Activated CD4-positive, alpha-beta T cell treated with anti-CD3 and anti-CD28 coated beads, Interleukin-2, amount 10 ng/mL, durations not matched to agents 24 days and 14 days (primary cell): Measurements from ENCODE around the gene NTM. TPM values are rescaled to one million over a fixed set of nuclear protein-coding genes. Genes with fewer than 3 reads are reported as not detected.
"Not testable (repeated sequence)": the region's sequence is repeated elsewhere in the genome, so short reads cannot be mapped to it uniquely, and the experiment has no call there.

Source experiments
- DNase-seq: peaks from one replicate; pipeline ENCODE4 v3.0.0; 2022
- H3K27ac Mint-ChIP-seq: one replicate; pipeline ENCODE4 v1.8.0; 2022; ENCODE audit warnings: mild to moderate bottlenecking, mixed read lengths
- H3K27me3 Mint-ChIP-seq: one replicate; pipeline ENCODE4 v1.8.0; 2022; ENCODE audit warnings: mixed read lengths
- H3K36me3 Mint-ChIP-seq: one replicate; pipeline ENCODE4 v1.8.0; 2022; ENCODE audit warnings: low read depth, mild to moderate bottlenecking, mixed read lengths
- H3K4me1 Mint-ChIP-seq: one replicate; pipeline ENCODE4 v1.8.0; 2021; ENCODE audit warnings: mixed read lengths
- H3K4me3 Mint-ChIP-seq: one replicate; pipeline ENCODE4 v1.8.0; 2022; ENCODE audit warnings: mild to moderate bottlenecking, moderate library complexity, mixed read lengths
- H3K9me3 Mint-ChIP-seq: one replicate; pipeline ENCODE4 v1.8.0; 2021; ENCODE audit warnings: mixed read lengths
- intact Hi-C: fragments of 100-400 bp; cut with micrococcal nuclease; formaldehyde crosslinking; loops from one replicate; pipeline ENCODE4 v1.15.1; 2023
- total RNA-seq: library from RNA; stranded (reverse); gene quantifications from 2 replicates; pipeline ENCODE4 v1.2.3, GENCODE V29; 2022

The NTM gene
- total RNA-seq, 1 donor from 2014 or later = not detected

DNA sequence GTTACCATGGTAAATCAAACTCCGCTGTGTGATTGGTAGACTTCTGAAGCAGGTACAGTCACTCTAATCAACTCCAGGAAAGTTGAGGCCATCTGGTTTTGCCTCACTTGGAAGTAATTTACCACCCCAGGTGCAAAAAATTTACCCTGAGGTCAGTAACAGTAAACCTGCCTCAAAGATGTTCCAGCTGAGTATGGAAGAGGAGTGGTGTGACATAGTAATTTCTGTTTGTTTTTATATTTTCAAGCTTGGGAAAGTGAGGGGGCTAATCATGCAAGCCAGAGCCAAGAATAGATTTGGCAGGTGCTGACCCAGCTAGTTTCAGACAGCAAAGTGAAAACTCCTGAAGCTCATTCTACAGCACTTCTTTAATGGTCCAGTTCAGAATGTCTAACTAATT is 691.6 kb downstream of the NTM start:
- intact Hi-C loops = no loop called here
- Mint-ChIP-seq H3K4me3 (no peak overlapping the region), H3K4me1 (no peaks in the 10 kb centered on the region), H3K27ac (no peak overlapping the region), H3K27me3 (no peaks in the 10 kb centered on the region), H3K9me3 (no peaks in the 10 kb centered on the region), H3K36me3 (no peaks in the 10 kb centered on the region)
- no peak for DNase-seq

DNA sequence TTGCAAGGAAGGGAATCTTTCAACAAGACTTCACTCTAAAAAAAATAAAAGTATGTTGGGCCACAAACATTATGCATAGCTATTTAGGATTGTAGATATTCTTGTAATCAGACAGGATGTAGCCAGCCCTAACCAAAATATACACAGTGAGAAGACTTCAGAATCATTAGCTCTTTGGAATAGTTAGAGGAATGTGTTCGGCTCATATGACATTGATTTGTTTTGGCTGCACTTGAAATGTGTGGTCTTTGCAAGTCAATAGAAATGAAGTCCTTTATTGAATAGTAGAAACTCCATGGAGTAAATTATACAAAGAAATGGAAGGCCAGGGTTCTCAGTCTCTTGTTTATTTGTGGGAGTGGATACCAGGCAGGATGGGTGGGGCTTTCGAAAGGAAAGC is 692.1 kb downstream of the NTM start:
- intact Hi-C loops = no loop called here
- Mint-ChIP-seq H3K9me3 (no peaks in the 10 kb centered on the region), H3K36me3 (no peaks in the 10 kb centered on the region), H3K27ac (no peak overlapping the region), H3K4me3 (no peak overlapping the region), H3K4me1 (no peaks in the 10 kb centered on the region), H3K27me3 (no peaks in the 10 kb centered on the region)
- no peak for DNase-seq

DNA sequence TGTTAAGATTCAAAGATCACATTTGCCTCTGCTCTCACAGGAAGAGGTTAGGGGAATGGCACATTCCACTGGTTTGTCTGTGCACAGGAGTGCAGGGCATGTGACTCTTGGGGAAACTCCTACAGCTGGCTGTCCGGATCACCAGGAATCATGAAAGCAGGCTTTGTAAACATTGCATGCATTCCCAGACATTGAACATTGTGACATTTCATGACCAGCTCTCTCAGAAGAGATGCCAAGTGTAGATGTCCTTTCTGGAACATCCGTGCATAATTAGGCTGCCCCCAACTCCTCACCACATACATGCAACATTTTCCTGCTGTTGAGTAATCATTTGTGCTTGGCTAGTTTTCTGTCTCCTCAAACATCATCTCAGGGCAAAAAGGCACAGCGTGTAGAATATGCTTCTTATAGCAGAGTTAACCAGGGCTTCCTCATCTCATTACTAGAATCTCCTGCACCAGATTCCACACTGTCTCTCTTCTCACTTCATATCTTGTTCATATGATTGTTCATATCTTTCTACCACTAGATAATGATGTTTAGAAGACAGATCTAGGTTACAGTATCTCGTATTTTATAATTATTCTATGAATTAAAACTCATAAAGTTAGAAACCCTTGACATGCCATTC is 694.7 kb downstream of the NTM start:
- Mint-ChIP-seq H3K36me3 (no peaks in the 10 kb centered on the region), H3K4me3 (no peak overlapping the region), H3K27me3 (no peaks in the 10 kb centered on the region), H3K4me1 (no peaks in the 10 kb centered on the region), H3K9me3 (no peaks in the 10 kb centered on the region), H3K27ac (no peak overlapping the region)
- intact Hi-C loops = no loop called here
- no peak for DNase-seq

DNA sequence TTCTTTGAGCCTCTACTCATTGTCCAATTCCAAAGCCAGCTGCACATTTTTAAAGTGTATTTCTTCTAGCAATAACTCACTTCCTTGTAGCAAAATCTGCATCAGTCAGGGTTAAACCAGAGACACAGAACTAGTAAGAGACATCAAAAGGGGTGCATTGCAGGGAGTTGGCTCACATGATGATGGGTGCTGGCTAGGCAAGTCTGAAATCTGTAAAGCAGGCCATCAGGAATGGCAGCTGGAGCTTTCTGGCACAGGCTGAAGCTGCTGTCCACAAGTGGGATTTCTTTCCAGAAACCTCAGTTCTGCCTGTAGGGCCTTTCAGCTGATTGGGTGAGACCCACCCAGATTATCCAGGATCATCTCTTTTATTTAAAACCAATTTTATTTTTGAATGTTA is 698.1 kb downstream of the NTM start:
- Mint-ChIP-seq H3K9me3 (no peaks in the 10 kb centered on the region), H3K27ac (no peak overlapping the region), H3K36me3 (no peaks in the 10 kb centered on the region), H3K27me3 (no peaks in the 10 kb centered on the region), H3K4me3 (no peak overlapping the region), H3K4me1 (no peaks in the 10 kb centered on the region)
- no peak for DNase-seq
- intact Hi-C loops = no loop called here

DNA sequence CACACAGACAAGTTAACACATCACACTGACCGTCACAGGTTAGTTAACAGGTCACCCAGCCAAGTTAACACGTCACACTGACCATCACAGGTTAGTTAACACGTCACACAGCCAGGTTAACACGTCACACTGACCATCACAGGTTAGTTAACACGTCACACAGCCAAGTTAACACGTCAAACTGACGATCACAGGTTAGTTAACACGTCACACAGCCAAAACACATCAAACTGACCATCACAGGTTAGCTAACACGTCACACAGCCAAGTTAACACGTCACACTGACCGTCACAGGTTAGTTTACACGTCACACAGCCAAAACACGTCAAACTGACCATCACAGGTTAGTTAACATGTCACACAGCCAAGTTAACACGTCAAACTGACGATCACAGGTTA is 699.2 kb downstream of the NTM start:
- H3K4me1 Mint-ChIP-seq, intact Hi-C loops, H3K4me3 Mint-ChIP-seq, H3K36me3 Mint-ChIP-seq, H3K27me3 Mint-ChIP-seq, H3K27ac Mint-ChIP-seq, DNase-seq, H3K9me3 Mint-ChIP-seq: not testable (repeated sequence)

DNA sequence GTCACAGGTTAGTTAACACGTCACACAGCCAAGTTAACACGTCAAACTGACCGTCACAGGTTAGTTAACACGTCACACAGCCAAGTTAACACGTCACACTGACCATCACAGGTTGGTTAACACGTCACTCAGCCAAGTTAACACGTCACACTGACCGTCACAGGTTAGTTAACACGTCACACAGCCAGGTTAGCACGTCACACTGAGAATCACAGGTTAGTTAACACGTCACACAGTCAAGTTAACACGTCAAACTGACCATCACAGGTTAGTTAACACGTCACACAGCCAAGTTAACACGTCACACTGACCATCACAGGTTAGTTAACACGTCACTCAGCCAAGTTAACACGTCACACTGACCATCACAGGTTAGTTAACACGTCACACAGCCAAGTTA is 700.5 kb downstream of the NTM start:
- H3K36me3 Mint-ChIP-seq, intact Hi-C loops, H3K27me3 Mint-ChIP-seq, DNase-seq, H3K4me1 Mint-ChIP-seq, H3K4me3 Mint-ChIP-seq, H3K27ac Mint-ChIP-seq, H3K9me3 Mint-ChIP-seq: not testable (repeated sequence)

DNA sequence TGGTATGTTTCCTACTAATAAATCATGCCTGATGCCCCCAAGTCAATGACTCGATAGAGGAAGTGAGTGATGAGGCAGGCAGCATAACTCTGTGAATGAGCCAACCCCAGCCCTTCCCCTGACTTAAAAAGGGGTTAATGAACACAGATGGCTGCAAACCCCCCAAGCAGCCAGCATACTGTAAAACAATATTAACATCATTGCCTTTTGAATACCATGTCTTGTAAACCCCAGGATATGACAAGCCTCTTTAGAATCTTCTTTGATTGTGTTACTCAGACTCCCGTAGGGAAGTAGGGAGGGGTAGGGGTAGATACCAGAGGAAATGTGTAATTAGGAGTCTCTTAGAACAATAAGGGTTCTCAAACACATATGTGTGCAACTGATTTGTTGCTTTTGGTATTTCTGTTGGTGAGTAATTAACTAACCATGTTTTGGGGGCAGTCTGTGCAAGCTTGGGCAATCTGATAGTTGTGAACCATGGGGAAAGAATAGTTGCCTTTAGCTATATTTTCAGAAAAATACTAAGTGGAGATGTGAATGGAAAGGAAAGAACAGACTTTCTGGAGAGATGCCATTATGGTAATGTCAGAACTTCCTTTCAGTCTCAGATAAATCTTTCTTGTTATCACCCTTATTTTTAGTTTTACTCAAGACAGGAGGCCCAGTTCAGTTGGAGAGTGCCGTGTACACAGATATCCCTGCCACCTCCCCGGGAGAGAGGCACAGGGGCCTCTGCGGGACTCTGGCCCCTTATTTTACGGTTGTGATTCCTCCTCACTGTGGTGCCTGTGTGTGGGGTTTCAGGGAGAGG is 701.8 kb downstream of the NTM start:
- no peak for DNase-seq
- Mint-ChIP-seq H3K4me1 (no peaks in the 10 kb centered on the region), H3K27me3 (no peaks in the 10 kb centered on the region), H3K4me3 (no peak overlapping the region), H3K36me3 (no peaks in the 10 kb centered on the region), H3K9me3 (no peaks in the 10 kb centered on the region), H3K27ac (no peak overlapping the region)
- intact Hi-C loops = no loop called here

DNA sequence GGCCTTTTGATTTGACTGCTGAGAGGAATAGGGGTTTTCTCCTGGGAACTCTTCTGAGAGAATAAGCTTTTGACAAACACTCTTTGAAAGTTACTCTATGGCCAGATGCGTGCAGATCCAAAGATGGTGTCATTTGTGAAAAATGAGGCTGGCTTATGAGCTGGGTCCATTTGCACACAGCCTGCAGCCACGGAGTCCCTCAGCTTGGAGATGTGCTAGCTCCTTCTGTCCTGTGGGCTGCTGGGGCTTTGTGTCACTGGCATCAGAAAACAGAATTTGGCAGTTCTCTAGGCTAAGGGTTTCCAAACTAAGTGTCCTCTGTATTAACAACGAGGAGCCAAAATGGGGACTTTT is 702.4 kb downstream of the NTM start:
- no peak for DNase-seq
- H3K4me3 Mint-ChIP-seq = no peak overlapping the region
- H3K27me3 Mint-ChIP-seq = no peaks in the 10 kb centered on the region
- intact Hi-C loops = no loop called here
- no peaks in the 10 kb centered on the region for H3K4me1 Mint-ChIP-seq
- no peaks in the 10 kb centered on the region for H3K36me3 Mint-ChIP-seq
- no peaks in the 10 kb centered on the region for H3K9me3 Mint-ChIP-seq
- H3K27ac Mint-ChIP-seq = no peak overlapping the region

DNA sequence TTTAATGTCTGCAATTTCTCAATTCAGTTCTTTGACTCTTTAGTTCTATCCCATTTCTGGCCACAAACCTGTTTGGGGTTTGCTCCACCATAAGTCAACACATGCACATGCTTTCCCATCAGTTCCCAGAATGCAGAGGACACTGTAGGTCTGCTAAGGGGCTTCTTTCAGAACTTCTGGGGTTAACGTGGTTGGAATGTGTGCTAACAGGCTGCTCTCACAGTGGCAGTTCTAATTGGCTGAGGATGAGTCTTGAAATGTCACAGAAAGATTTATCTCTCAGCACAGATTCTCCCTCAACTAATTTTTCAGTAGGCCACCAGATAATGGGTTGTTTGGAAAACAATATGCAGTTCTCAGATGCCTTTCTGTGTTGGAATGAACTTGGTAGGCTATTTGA is 703.4 kb downstream of the NTM start:
- no peak for DNase-seq
- H3K9me3 Mint-ChIP-seq = no peaks in the 10 kb centered on the region
- no peaks in the 10 kb centered on the region for H3K27me3 Mint-ChIP-seq
- H3K4me1 Mint-ChIP-seq = no peaks in the 10 kb centered on the region
- intact Hi-C loops = no loop called here
- no peak overlapping the region for H3K4me3 Mint-ChIP-seq
- H3K36me3 Mint-ChIP-seq = no peaks in the 10 kb centered on the region
- H3K27ac Mint-ChIP-seq = no peak overlapping the region

DNA sequence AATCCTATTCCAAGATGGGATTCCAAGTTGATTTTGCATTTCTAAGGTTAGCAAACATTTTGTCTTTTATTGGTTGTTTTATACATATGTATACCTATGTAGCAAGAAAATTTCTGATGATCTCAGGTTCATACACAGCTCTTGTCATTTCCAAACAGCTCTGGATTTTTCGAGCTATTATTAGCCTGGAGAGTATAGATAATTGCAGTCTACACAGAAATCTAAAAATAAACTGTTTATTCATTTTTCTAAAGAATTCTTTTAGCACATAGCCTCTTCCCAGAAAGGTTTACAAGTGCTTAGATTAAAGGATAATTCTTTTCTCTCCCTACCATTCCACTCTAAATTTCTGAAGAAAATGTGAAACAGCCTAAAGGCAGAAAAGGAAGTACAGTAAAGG is 705.0 kb downstream of the NTM start:
- H3K27ac Mint-ChIP-seq = no peak overlapping the region
- no peaks in the 10 kb centered on the region for H3K27me3 Mint-ChIP-seq
- no peaks in the 10 kb centered on the region for H3K9me3 Mint-ChIP-seq
- H3K4me3 Mint-ChIP-seq = no peak overlapping the region
- no peaks in the 10 kb centered on the region for H3K36me3 Mint-ChIP-seq
- intact Hi-C loops = no loop called here
- DNase-seq = no peak
- H3K4me1 Mint-ChIP-seq = no peaks in the 10 kb centered on the region

DNA sequence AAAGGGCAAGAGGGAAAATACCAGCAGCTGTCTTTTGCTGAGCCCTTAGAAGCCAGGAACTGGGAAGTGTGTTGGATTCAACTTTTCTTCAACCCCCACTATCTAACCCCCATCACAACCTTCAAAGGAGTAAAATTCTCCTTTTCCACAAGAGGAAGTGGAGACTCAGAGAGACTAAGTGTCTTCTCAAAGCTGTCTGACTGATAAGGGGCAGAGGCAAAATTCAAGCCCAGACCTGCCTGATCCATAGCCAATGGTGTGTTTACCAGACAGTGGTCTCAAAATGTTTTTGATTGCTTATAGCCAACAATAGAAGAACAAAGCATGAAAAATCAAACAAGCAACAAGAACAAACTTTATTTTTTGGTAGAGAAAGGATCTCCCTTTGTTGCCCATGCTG is 707.0 kb downstream of the NTM start:
- H3K4me3 Mint-ChIP-seq = no peak overlapping the region
- intact Hi-C loops = no loop called here

DNA sequence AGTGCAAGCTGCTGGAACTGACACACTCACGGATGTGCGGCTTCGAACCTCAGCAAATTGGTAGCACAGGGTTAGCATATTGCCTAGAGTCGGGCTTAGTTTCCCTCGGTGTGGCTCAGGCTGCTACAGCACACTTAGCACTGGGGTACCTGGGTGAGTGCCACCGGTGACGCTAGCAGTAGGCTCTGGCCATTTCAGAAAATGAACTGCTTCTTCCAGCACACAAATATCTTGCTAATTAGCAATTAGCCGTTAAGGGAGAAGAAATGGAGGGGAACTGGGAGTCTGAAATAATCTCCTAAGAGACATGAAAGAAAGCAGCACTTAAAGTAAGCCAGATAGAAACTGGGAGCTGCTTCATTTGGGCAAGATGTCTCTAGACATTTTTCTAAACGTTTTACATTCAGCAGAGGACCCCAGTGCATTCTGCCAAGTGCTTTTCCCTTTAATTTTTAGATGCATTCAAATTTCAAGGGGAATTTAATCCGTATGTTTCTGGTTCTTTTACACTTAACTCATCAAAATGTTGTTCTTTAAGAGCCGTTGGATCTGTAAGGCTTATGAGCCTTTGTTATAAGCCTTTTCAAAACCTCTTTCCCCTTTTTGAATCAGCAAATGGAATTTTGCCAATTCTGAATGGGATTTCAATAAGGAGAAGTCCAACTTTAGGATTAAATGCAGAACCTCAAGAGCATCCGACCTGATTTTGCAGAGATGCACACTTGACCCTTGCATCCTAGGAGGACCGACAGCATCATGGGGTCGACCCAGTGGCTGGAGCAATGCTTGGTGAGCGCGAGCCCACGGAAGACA is 708.1 kb downstream of the NTM start:
- intact Hi-C loops = no loop called here
- H3K27ac Mint-ChIP-seq = no peak overlapping the region
- no peaks in the 10 kb centered on the region for H3K36me3 Mint-ChIP-seq
- H3K9me3 Mint-ChIP-seq = peaks cover 5% of the 10 kb centered on the region
- no peaks in the 10 kb centered on the region for H3K4me1 Mint-ChIP-seq
- H3K27me3 Mint-ChIP-seq = no peaks in the 10 kb centered on the region
- H3K4me3 Mint-ChIP-seq = no peak overlapping the region
- DNase-seq = no peak

More for the DNA sequence above, 707.0 kb downstream of the NTM start:
- DNase-seq = no peak
- peaks cover 5% of the 10 kb centered on the region for H3K9me3 Mint-ChIP-seq
- no peaks in the 10 kb centered on the region for H3K36me3 Mint-ChIP-seq
- H3K27me3 Mint-ChIP-seq = no peaks in the 10 kb centered on the region
- H3K4me1 Mint-ChIP-seq = no peaks in the 10 kb centered on the region
- no peak overlapping the region for H3K27ac Mint-ChIP-seq

DNA sequence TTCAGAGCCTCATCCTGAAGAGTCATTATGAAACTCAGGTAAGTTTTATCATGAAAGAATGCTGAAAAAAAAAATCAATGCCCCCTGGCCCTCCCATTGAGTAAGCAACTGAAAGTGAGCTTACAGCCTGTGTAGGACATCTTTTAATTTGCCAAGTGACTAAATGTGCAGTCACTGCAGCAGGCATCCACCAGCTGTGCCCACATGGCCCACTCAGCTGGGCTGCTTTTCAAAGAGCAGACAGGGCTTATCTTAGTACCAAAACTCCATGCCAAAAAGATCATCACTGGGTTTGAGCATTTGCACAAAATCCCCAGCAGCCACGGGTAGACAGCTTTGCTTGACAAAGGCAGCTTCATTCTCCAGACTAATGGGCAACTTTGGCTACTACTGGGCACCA is 709.7 kb downstream of the NTM start:
- intact Hi-C loops = no loop called here
- Mint-ChIP-seq H3K4me1 (no peaks in the 10 kb centered on the region), H3K27ac (no peak overlapping the region), H3K9me3 (peaks cover 5% of the 10 kb centered on the region), H3K27me3 (no peaks in the 10 kb centered on the region), H3K4me3 (no peak overlapping the region), H3K36me3 (no peaks in the 10 kb centered on the region)
- DNase-seq = no peak

DNA sequence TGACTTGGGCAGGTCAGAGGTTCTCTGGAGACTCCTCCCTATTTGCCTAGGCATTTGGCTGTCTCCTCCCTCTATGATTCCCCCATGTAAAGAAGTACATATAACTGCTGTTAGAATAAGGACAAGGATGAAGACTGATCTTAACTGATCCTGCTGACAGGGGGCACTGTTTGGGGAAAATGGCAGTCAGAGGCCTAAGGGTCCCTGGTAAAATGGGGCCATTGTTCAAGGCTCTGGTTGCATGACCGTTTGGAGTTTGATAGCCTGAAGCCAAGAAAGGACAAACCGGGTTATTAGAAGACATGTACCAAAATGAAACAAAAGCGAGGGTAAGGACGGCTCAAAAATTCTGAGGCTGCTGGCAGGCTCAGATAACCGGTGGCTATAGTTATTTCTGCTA is 712.2 kb downstream of the NTM start:
- no peaks in the 10 kb centered on the region for H3K27me3 Mint-ChIP-seq
- DNase-seq = no peak
- no peaks in the 10 kb centered on the region for H3K36me3 Mint-ChIP-seq
- H3K9me3 Mint-ChIP-seq = peaks cover 5% of the 10 kb centered on the region
- H3K4me1 Mint-ChIP-seq = no peaks in the 10 kb centered on the region
- no peak overlapping the region for H3K27ac Mint-ChIP-seq
- intact Hi-C loops = no loop called here
- no peak overlapping the region for H3K4me3 Mint-ChIP-seq
